Nephron progenitor cell (in vitro differentiated cells): ENCODE measurements around the gene NPY.

Experiments used
- DNase-seq: peaks from one replicate; pipeline ENCODE4 v3.0.0; 2021
- H3K27ac Mint-ChIP-seq: 2 replicates; pipeline ENCODE4 v1.8.0; 2021; ENCODE audit warnings: mild to moderate bottlenecking, moderate library complexity, mixed read lengths
- H3K27me3 Mint-ChIP-seq: 2 replicates; pipeline ENCODE4 v1.8.0; 2021; ENCODE audit warnings: mild to moderate bottlenecking, low read depth, mixed read lengths; ENCODE audit not compliant: poor library complexity
- H3K36me3 Mint-ChIP-seq: 2 replicates; pipeline ENCODE4 v1.8.0; 2021; ENCODE audit warnings: low read depth, mixed read lengths
- H3K4me1 Mint-ChIP-seq: 2 replicates; pipeline ENCODE4 v1.8.0; 2021; ENCODE audit warnings: mixed read lengths
- H3K4me3 Mint-ChIP-seq: 2 replicates; pipeline ENCODE4 v1.8.0; 2021; ENCODE audit warnings: mild to moderate bottlenecking, moderate library complexity, mixed read lengths
- H3K9me3 Mint-ChIP-seq: 2 replicates; pipeline ENCODE4 v1.8.0; 2021; ENCODE audit warnings: mild to moderate bottlenecking, moderate library complexity, mixed read lengths
- CTCF ChIP-seq: fragments of 200-600 bp; sonication (generic); IDR thresholded peaks from 2 replicates; pipeline ENCODE4 v1.5.0; 2021; ENCODE audit warnings: antibody characterized with exemption

Gene NPY

DNA sequence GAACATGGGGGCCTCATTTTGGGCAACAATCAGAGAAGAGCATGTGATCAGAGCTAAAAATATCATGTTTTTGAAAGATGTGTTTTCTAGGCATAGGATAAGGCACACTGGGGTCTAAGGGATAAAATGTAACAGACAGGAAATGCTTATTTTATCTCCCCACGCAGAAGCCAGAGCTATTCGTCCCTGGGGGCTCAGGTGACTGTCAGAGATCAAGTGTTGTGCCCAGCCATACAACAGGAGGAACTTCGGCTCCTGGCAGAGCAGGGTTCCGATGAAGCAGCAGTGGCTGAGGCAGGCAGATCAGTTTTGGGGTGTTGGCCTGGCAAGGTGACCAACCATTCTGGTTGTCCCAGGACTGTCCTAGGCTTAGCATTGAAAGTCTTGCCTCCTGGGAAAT is 15.2 kb downstream of the NPY start:
- Mint-ChIP-seq H3K27ac (no peak overlapping the region), H3K27me3 (peaks cover 2% of the 10 kb centered on the region), H3K4me3 (no peak overlapping the region), H3K36me3 (no peaks in the 10 kb centered on the region), H3K9me3 (peaks cover 11% of the 10 kb centered on the region), H3K4me1 (peaks cover 11% of the 10 kb centered on the region)
- no peak for TF ChIP-seq CTCF
- DNase-seq, result no peak

DNA sequence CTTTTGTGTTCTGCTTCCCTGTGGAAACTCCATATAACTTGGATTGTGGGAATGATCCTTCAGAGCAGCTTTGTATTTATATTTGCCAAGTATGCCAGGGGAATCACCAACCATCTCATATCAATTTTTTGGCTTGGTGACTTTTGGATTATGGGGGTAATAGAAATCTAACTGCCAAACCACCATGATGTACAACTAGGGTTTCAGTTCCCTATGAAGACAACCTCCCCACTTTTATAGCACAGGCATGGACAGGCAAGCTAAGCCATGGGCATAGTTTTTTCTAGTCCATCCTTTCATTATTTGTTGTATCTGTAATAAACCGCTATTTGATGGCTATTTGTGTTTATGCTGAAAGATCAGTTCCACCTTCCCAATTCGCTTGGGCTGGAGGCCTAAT is 17.7 kb downstream of the NPY start:
- Mint-ChIP-seq H3K9me3 (peaks cover 13% of the 10 kb centered on the region), H3K27me3 (peaks cover 2% of the 10 kb centered on the region), H3K4me1 (peaks cover 18% of the 10 kb centered on the region), H3K36me3 (no peaks in the 10 kb centered on the region), H3K27ac (no peak overlapping the region), H3K4me3 (no peak overlapping the region)
- no peak for TF ChIP-seq CTCF
- DNase-seq, result no peak

- no peak overlapping the region for H3K4me3 Mint-ChIP-seq
- no peak for TF ChIP-seq CTCF
- no peaks in the 10 kb centered on the region for H3K36me3 Mint-ChIP-seq
- peak; percentile 20 for DNase-seq
- H3K27me3 Mint-ChIP-seq, result peaks cover 3% of the 10 kb centered on the region
- H3K9me3 Mint-ChIP-seq, result peaks cover 13% of the 10 kb centered on the region
- H3K4me1 Mint-ChIP-seq, result peaks cover 11% of the 10 kb centered on the region
- H3K27ac Mint-ChIP-seq, result no peak overlapping the region
Observed at GRCh38 chr7:24304494-24305095, 20.6 kb downstream of the NPY start.

DNA sequence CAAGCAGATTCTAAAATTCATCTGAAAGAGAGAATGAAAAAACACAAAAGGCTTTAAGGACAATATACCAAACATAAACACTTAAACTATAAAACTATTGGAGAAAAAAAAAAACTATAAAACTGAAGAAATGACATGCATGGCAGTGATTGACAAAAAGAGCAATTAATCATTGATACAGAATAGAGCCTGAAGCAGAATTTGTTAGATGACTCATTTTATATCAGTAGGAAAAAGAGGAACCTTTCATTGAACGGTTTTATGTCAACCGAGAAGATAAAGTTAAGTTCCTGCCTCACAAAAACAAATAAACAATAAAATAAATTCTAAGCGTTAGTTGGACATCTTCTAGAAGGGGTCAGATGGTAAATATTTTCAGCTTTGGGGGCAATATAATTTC is 23.3 kb downstream of the NPY start:
- no peak overlapping the region for H3K4me3 Mint-ChIP-seq
- no peaks in the 10 kb centered on the region for H3K36me3 Mint-ChIP-seq
- TF ChIP-seq CTCF, result no peak
- H3K9me3 Mint-ChIP-seq, result peaks cover 2% of the 10 kb centered on the region
- H3K27me3 Mint-ChIP-seq, result peaks cover 3% of the 10 kb centered on the region
- H3K4me1 Mint-ChIP-seq, result peaks cover 11% of the 10 kb centered on the region
- no peak overlapping the region for H3K27ac Mint-ChIP-seq
- no peak for DNase-seq

DNA sequence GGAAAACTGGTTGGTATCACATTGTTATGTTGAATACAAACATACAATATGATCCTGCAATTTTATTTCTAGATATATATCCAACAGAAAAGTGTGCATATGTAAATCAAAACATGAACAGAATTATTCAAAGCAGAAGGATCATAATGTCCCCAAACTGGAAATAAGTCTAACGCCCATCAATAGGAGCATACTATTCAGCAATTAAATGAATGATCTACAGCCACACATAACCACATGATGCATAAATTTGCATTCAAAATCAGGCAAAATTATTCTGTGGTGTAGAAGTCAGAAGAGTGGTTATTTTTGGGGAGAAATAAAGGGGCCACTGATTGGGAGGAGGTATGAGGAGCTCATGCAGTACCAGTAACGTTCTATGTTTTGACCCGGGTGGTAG is 28.6 kb downstream of the NPY start:
- no peak overlapping the region for H3K27ac Mint-ChIP-seq
- no peaks in the 10 kb centered on the region for H3K4me1 Mint-ChIP-seq
- no peak overlapping the region for H3K4me3 Mint-ChIP-seq
- H3K36me3 Mint-ChIP-seq, result no peaks in the 10 kb centered on the region
- H3K9me3 Mint-ChIP-seq, result no peaks in the 10 kb centered on the region
- peaks cover 11% of the 10 kb centered on the region for H3K27me3 Mint-ChIP-seq
- TF ChIP-seq CTCF, result no peak
- no peak for DNase-seq

DNA sequence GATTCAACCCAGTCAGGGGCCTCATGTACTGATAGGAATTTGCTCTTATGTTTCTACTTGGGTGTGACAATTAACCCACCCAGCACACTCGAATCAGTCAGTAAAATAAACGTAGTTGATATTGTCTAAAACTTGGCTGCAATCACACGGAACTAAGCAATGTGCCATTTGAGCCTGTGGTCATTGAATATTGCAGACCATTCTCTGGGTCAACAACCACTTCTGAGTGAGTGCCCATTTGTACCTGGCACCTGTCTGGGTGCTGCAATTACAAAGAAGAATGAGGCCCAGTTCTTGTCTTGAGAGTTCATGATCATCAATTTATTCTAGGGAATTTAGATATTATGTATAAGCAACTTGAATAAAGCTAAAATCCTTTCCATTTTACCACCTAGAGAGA is 29.8 kb downstream of the NPY start:
- Mint-ChIP-seq H3K36me3 (no peaks in the 10 kb centered on the region), H3K4me3 (no peak overlapping the region), H3K9me3 (no peaks in the 10 kb centered on the region), H3K4me1 (no peaks in the 10 kb centered on the region), H3K27ac (no peak overlapping the region), H3K27me3 (peaks cover 10% of the 10 kb centered on the region)
- no peak for DNase-seq
- TF ChIP-seq CTCF, result no peak
